ENCODE results near the gene MGST1. TPM values are rescaled to one million over a fixed set of nuclear protein-coding genes. Genes with fewer than 3 reads are reported as not detected.

Gene MGST1
- total and polyA plus RNA-seq, 2 experiments from 2014 or later = 297 to 1,400 TPM

GRCh38 chr12:16310934-16311333, 36.5 kb upstream of the MGST1 start (continued):
- no peak for TF ChIP-seq ZNF462 (CRISPR knock-in tag; IDR thresholded peaks at IDR 0.05)
- no peak for TF ChIP-seq JUNB (IDR thresholded peaks at IDR 0.05; ENCODE audit: unreplicated experiment)
- no peak for TF ChIP-seq CREB1 (CRISPR knock-in tag; IDR thresholded peaks at IDR 0.05; ENCODE audit: low read depth)
- TF ChIP-seq EZH2 (IDR thresholded peaks at IDR 0.05; ENCODE audit: low read depth, unreplicated experiment) = no peak
- no peak for TF ChIP-seq ZNF331 (CRISPR knock-in tag; IDR thresholded peaks at IDR 0.05; ENCODE audit: low read depth)
- TF ChIP-seq CTCF (conservative IDR thresholded peaks at IDR 0.05; ENCODE audit: low read depth in 2 of 2) = no peak
- TF ChIP-seq ZNF114 (CRISPR knock-in tag; IDR thresholded peaks at IDR 0.05) = no peak

- H3K4me1 ChIP-seq (ENCODE audit: insufficient read depth) = no peaks in the 10 kb centered on the region
- H3K4me1 Mint-ChIP-seq = peaks cover 7% of the 10 kb centered on the region; the same call in 2 of the 3 replicates
- H3K27me3 Mint-ChIP-seq (ENCODE audit: insufficient read depth, low read depth, poor library complexity) = no peaks in the 10 kb centered on the region
- peaks cover 2% of the 10 kb centered on the region; the same call in 1 of the 3 replicates for H3K36me3 Mint-ChIP-seq (ENCODE audit: low read depth)
- H3K27ac Mint-ChIP-seq = no peak overlapping the region
- 0 out of 2 replicates have a peak, but pooled peaks cover 4% of the 10 kb centered on the region for H3K9me2 ChIP-seq (ENCODE audit: insufficient read depth)
- peaks cover 4% of the 10 kb centered on the region for H3K9me3 Mint-ChIP-seq
- H4K20me1 ChIP-seq (replicated peaks; ENCODE audit: insufficient read depth) = no peaks in the 10 kb centered on the region
- H2AFZ ChIP-seq = no peak overlapping the region
- H3F3A ChIP-seq (replicated peaks; ENCODE audit: low read depth) = no peaks in the 10 kb centered on the region
- no peak overlapping the region for H3K27ac ChIP-seq (ENCODE audit: low read depth)
- H3K4me3 ChIP-seq = no peak overlapping the region
- H3K4me3 Mint-ChIP-seq = no peak overlapping the region
- H3K4me2 ChIP-seq = no peak overlapping the region
- no peaks in the 10 kb centered on the region for H3K27me3 ChIP-seq (ENCODE audit: insufficient read depth)
- no peaks in the 10 kb centered on the region for H3K36me3 ChIP-seq (ENCODE audit: insufficient read depth)
- DNase-seq (ENCODE audit: low spot score) (no peak), ATAC-seq (no peak)
- H3K79me2 ChIP-seq (replicated peaks; ENCODE audit: insufficient read depth) = no peaks in the 10 kb centered on the region
- TF ChIP-seq POLR2AphosphoS5 (IDR thresholded peaks at IDR 0.05; ENCODE audit: low read depth) = no peak
- no peak for TF ChIP-seq REST (IDR thresholded peaks at IDR 0.05; ENCODE audit: unreplicated experiment)
Observed at GRCh38 chr12:16323010-16323409, 24.4 kb upstream of the MGST1 start.
